ENCODE results near the gene TVP23C. TPM values are rescaled to one million over a fixed set of nuclear protein-coding genes. Genes with fewer than 3 reads are reported as not detected.
"Not testable (repeated sequence)": the region's sequence is repeated elsewhere in the genome, so short reads cannot be mapped to it uniquely, and the experiment has no call there.

The TVP23C gene
- total and polyA plus RNA-seq, 2 experiments from 2014 or later: 11.3 to 33.4 TPM

DNA sequence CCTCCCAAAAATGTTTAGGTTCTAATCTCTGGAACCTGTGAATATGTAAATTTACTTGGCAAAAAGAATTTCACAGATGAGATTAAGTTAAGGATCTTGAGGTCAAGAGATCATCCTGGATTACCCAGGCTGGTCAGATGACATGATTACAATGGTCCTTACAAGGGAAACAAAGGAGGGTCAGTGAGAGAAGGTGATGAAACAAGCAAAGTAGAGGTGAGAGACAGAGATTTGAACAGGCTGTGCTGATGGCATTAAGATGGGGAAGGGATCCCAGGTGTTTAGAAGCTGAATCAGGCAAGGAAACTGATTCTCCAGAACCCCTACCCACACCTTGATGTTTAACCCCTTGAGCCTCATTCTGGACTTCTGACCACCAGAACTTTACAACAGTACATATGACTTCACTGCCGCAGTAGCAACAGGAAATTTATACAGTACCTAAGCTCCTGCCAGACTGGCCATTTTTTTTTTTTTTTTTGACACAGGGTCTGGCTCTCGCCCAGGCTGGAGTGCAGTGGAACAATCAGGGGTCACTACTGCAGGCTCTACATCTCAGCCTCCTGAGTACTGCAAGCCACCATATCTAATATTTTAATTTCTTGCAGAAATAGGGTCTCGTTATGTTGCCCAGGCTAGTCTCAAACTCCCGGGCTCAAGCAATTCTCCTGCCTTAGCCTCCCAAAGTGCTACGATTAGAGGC is 4.7 kb downstream of the TVP23C start:
- H3K27me3 ChIP-seq; DNase-seq (ENCODE audit: low read depth in 1 of 2, low spot score in 1 of 2); H3K4me3 ChIP-seq: not testable (repeated sequence)

DNA sequence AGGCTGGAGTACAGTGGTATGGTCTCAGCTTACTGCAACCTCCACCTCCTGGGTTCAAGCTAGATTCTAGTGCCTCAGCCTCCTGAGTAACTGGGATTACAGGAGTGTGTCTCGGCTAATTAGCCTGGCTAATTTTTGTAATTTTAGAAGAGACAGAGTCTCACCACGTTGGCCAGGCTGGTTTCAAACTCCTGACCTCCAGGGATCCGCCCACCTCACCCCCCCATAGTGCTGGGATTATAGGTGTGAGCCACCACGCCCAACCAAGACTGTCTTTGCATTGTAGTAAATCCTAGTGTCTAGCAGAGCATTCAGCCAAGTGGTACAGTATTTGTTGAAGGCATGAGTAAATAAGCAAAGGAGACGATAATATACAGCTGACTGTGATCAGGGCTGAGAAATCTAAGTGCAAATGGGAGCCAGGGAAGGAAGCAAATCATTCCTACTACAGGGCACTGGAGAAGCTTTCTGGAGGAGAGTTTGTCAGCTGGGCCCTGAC is 5.9 kb downstream of the TVP23C start:
- not testable (repeated sequence) for DNase-seq (ENCODE audit: low read depth in 1 of 2, low spot score in 1 of 2); H3K4me3 ChIP-seq; H3K9me3 ChIP-seq (ENCODE audit: low read depth); H3K36me3 ChIP-seq; H3K27ac ChIP-seq; H3K4me1 ChIP-seq (ENCODE audit: low read depth); H3K27me3 ChIP-seq

More for the DNA sequence above, 4.7 kb downstream of the TVP23C start:
- H3K9me3 ChIP-seq (ENCODE audit: low read depth); H3K36me3 ChIP-seq; H3K4me1 ChIP-seq (ENCODE audit: low read depth); H3K27ac ChIP-seq: not testable (repeated sequence)

DNA sequence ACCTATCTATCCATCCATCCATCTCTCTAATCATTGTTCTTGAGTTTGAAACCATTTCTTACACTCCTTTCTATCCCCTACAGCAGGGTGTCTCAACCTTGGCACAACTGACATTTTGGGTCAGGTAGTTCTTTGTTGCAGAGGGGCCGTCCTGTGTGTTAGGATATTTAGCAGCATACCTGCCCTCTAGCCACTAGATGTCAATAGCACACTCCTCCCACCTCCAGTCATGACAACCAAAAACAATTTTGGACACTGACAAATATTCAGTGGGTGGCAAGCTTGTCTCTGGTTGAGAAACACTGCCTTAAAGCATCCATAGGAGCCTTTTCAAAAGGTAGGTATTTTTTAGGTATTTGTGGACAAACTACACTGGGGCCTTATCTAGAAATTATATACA is 10.4 kb downstream of the TVP23C start:
- not testable (repeated sequence) for H3K27me3 ChIP-seq; H3K4me1 ChIP-seq (ENCODE audit: low read depth); H3K9me3 ChIP-seq (ENCODE audit: low read depth); H3K36me3 ChIP-seq; DNase-seq (ENCODE audit: low read depth in 1 of 2, low spot score in 1 of 2); H3K4me3 ChIP-seq; H3K27ac ChIP-seq

DNA sequence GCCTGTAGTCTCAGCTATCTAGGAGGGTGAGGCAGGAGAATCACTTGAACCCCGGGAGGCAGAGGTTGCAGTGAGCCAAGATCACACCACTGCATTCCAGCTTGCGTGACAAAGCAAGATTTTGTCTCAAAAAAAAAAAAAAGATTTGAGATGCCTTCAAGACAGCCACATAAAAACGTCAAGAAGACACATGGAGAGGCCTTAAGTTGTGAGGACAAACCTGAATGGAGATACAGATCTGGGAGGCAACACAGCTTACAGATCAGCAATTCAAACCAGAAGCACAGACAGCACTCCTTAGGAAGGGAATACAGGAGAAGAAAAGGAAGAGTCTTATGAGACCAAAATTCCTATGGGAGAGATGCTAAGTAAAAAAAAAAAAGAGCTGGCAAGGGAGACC is 13.7 kb downstream of the TVP23C start:
- DNase-seq (ENCODE audit: low read depth in 1 of 2, low spot score in 1 of 2): not testable (repeated sequence)

DNA sequence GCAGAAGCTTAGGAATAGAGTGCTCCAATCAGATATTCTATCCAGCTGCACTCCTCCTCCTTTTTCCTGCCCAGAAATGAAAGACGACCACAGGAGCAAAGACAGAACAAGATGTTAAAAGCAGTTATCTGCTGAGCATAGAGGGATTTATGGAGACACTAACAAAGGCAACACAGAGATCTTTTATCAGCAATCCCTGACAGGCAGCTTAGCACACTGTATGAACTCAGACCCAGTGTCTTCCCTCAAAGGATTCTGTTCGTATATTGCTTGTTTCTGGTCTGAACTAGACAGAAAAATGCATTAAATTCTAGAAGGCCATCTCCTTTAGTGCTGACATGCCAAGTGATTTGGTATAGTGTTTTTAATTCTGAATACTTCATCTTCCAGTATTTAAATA is 16.7 kb downstream of the TVP23C start:
- not testable (repeated sequence) for H3K4me1 ChIP-seq (ENCODE audit: low read depth); H3K4me3 ChIP-seq; H3K27me3 ChIP-seq; DNase-seq (ENCODE audit: low read depth in 1 of 2, low spot score in 1 of 2); H3K36me3 ChIP-seq; H3K27ac ChIP-seq; H3K9me3 ChIP-seq (ENCODE audit: low read depth)

More for the DNA sequence above, 13.7 kb downstream of the TVP23C start:
- not testable (repeated sequence) for H3K9me3 ChIP-seq (ENCODE audit: low read depth); H3K4me1 ChIP-seq (ENCODE audit: low read depth); H3K27ac ChIP-seq; H3K27me3 ChIP-seq; H3K36me3 ChIP-seq; H3K4me3 ChIP-seq

DNA sequence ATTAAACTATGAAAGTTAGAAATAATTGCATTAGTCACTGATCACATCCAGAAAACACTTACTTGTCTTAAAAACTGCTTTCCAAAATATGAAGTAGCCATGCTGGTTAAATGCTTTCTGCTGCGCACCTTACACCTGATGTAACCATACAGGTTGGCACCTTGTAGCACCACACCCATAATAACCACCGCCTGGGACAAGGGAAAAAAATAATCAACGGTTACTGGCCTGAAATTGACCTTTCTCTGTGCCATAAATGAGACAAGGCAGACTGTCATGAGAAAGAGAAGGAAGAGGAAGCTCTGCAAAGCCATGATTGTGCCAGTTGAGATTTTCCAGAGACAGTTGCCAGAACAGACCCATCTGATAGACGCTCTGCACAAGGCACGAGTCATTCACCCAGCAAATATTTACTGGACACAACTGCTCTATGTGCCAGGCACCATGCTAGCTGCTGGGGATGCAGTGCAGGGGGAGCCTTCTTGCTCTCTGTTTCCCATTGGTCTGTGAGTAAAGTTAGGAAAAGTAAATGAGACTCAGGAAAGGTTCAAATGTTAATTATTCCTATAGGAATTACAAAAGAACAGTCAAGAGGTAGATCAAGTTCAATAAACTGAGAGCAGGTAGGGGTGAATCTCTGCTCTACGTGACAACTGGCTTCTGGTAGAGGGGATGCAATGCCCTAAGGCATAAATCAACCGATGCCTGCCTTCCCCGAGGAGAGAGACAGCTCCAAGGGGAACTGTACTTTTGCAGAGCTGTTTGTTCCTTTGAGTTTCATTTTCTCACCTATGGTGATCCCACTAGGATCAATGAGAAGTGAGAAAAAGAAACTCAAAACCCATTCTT is 22.7 kb downstream of the TVP23C start:
- not testable (repeated sequence) for H3K36me3 ChIP-seq; H3K27me3 ChIP-seq; H3K4me1 ChIP-seq (ENCODE audit: low read depth); H3K4me3 ChIP-seq; DNase-seq (ENCODE audit: low read depth in 1 of 2, low spot score in 1 of 2); H3K9me3 ChIP-seq (ENCODE audit: low read depth); H3K27ac ChIP-seq

DNA sequence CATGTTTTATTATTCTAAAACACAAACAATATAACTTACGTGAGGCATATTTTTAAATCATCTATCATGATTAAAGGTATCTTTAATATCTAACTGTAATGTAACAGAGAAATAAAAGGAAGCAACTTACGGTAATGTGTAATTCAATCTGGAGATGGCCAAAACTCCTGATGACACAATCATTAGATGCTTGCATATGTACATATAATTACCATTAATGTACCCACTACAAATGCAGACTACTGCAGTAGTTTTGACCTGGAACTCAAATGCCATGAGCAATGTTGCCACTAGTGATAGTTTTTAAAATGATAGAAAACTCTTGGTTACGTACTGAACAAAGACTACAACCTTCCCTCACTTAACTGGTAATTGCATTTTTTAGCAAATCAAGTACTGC is 30.2 kb downstream of the TVP23C start:
- not testable (repeated sequence) for H3K4me1 ChIP-seq (ENCODE audit: low read depth); H3K27ac ChIP-seq; H3K9me3 ChIP-seq (ENCODE audit: low read depth); DNase-seq (ENCODE audit: low read depth in 1 of 2, low spot score in 1 of 2); H3K36me3 ChIP-seq; H3K4me3 ChIP-seq; H3K27me3 ChIP-seq

DNA sequence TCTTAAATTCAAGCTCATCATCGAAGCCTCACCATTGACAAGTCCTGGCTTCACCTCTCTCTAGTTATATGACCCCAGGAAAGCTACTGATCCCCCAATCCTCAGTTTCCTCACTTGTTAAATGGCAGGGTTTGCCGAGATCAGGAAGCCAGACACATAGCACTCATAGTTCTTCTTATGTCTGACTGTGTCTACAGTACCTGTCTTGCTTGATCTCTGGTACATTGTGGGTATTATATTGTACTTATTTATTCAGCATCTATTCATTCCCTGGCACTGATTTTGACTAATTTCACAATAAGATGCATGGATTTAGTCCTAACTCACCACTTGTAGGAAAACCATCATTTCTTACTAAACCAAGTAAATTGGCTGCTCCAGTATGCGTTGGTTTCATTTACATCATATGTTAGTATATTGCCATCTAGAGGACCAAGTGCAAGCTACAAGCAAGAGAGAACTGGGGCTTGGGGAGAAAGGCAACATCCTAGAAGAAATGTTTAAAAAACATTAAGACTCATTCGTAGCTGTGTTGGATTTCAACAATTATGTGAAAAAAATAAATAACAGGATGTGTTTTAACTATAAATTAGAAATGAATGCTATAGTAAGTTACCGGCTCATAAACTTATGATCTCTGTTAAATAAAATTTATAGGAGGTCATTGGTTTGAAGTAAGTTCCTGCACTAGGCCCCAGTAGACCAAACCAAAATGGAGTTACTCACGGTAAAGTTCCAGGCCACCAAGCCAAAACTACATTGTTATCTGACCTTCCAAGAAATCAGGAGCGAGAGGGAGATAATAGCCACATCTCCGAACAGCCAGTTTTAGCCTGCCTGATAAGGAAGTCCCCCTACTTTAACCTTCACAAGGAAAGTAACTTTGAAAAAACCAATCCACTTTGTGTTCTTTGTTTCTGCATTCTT is 36.7 kb downstream of the TVP23C start:
- H3K27me3 ChIP-seq; H3K36me3 ChIP-seq; H3K9me3 ChIP-seq (ENCODE audit: low read depth); H3K4me3 ChIP-seq: not testable (repeated sequence)
- TF ChIP-seq, protein P1, sequence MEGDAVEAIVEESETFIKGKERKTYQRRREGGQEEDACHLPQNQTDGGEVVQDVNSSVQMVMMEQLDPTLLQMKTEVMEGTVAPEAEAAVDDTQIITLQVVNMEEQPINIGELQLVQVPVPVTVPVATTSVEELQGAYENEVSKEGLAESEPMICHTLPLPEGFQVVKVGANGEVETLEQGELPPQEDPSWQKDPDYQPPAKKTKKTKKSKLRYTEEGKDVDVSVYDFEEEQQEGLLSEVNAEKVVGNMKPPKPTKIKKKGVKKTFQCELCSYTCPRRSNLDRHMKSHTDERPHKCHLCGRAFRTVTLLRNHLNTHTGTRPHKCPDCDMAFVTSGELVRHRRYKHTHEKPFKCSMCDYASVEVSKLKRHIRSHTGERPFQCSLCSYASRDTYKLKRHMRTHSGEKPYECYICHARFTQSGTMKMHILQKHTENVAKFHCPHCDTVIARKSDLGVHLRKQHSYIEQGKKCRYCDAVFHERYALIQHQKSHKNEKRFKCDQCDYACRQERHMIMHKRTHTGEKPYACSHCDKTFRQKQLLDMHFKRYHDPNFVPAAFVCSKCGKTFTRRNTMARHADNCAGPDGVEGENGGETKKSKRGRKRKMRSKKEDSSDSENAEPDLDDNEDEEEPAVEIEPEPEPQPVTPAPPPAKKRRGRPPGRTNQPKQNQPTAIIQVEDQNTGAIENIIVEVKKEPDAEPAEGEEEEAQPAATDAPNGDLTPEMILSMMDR (IDR thresholded peaks at IDR 0.05; ENCODE audit: low read depth, low read length): peak; percentile 50
- Histone ChIP-seq H3K4me1 (ENCODE audit: low read depth) (peaks cover 12% of the 10 kb centered on the region), H3K27ac (peak overlapping the region; percentile 85)
- DNase-seq (ENCODE audit: low read depth in 1 of 2, low spot score in 1 of 2): peak; percentile 53 to 85

DNA sequence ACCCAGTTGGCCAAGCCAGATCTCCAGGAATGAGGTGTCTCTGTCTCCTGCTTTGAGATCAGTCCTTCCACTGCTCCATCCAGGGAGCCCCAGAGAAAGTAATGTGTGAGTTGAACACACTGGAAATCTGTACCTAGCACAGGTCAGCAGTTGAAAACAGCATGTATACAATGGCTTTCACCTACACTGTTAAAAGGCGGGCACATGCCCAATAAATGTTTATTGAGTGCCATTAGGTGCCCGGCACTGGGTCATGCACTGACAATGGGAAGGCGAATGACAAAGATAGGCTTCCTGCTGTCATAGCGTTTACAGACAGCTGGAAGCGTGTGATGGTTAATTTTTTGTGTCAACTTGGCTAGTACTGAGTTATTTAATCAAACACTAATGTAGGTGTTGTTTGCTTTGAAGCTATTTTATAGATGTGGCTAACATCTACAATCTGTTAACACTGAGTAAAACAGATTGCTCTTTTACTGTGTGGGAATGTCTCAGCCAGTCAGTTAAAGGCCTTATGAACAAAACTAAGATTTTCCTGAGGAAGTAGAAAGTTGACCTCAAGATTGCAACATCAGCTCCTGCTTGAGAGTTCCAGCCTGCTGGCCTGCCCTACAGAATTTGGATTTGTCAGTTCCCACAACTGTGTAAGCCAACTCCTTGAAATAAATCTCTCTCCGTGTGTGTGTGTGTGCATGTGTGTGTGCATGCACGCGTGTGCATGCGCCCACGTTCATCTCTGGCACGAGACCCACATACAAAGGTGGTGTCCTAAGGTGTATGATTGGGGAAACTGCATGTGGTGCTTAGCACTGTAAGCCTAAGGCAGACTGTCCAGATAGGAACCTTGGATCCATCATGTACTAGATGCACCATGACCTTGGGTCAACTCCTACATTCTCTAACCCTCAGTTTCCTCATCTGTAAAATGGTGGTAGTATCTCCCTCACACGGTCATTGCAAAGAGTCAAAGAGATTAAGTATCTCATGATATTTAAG is 38.0 kb downstream of the TVP23C start:
- H3K4me1 ChIP-seq (ENCODE audit: low read depth): peaks cover 12% of the 10 kb centered on the region
- not testable (repeated sequence) for H3K9me3 ChIP-seq (ENCODE audit: low read depth); H3K27ac ChIP-seq; H3K36me3 ChIP-seq; H3K4me3 ChIP-seq; H3K27me3 ChIP-seq
- DNase-seq (ENCODE audit: low read depth in 1 of 2, low spot score in 1 of 2): peak in 1 of 2 donors; percentile 69

Measured in cardiac muscle cell (in vitro differentiated cells and primary cell).